AG10803 (cell line): ENCODE data around the gene GNAL.
A peak's percentile ranks its signal among the peaks of the same experiment; 100 is the strongest.
"Not testable (repeated sequence)": the region's sequence is repeated elsewhere in the genome, so short reads cannot be mapped to it uniquely, and the experiment has no call there.

Source experiments
- DNase-seq: peaks from one replicate; pipeline ENCODE4 v3.0.0; 2010; ENCODE audit warnings: low read depth
- H3K4me3 ChIP-seq: 2 replicates; pipeline ENCODE4 v1.5.1; 2011; ENCODE audit warnings: mild to moderate bottlenecking, low read length, control low read depth
- CTCF ChIP-seq: conservative IDR thresholded peaks from 2 replicates; pipeline ENCODE4 v1.5.1; 2011; ENCODE audit warnings: mild to moderate bottlenecking, low read length, control low read depth, inconsistent platforms

The GNAL gene

DNA sequence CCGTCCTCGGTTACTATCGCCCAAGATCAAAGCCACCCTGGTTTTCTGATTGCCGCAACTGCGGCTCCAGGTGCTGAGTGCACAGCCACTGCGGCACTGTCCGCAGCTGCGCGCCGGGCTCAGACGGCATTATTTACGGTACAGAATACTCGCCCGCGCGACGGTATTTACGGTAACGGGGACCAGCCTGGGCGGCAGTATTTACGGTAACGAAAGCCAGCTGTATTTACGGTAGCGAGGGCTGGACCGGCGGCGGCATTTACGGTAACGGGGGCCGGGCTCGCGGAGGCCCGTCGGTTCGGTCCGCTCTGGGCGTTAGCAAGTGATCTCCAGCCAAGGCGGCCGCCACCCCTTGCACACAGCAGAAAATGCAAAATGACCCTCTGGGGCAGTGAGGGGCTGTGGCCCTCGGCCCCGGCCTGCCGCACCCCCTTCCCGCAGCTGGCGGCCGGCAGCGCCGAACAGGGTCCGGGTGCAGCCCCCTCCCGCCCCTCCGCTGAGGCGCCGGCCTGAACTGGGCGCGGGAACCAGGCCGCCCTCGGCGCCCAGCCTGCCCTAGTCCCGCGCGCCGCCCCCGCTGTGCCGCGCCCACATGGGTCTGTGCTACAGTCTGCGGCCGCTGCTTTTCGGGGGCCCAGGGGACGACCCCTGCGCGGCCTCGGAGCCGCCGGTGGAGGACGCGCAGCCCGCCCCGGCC is at the start of gene GNAL:
Gene GNAL (plus strand): TSS at position 293 of the 697 bp plus-strand sequence. CDS start 300 bp downstream, at position 593.
- H3K4me3 ChIP-seq = peak within 1 kb of the TSS; percentile 51
- peak; percentile 84 for DNase-seq
- no peak for TF ChIP-seq CTCF

- DNase-seq, H3K4me3 ChIP-seq: not testable (repeated sequence)
These were observed 41.8 kb upstream of the GNAL start for GRCh38 chr18:11647310-11647709.

DNA sequence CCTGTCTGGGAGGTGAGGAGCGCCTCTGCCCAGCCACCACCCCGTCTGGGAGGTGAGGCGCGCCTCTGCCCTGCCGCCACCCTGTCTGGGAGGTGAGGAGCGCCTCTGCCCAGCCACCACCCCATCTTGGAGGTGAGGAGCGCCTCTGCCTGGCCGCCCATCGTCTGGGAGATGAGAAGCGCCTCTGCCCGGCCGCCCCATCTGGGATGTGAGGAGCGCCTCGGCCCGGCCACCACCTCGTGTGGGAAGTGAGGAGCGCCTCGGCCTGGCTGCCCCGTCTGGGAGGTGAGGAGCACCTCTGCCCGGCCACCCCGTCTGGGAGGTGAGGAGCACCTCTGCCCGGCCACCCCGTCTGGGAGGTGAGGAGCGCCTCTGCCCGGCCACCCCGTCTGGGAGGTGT is 41.3 kb upstream of the GNAL start:
- not testable (repeated sequence) for H3K4me3 ChIP-seq, DNase-seq

GRCh38 chr18:11649839-11650238 is 39.2 kb upstream of the GNAL start:
- H3K4me3 ChIP-seq = no peak overlapping the region
- no peak for TF ChIP-seq CTCF
- no peak for DNase-seq

GRCh38 chr18:11651899-11652298 is 37.2 kb upstream of the GNAL start:
- no peak overlapping the region for H3K4me3 ChIP-seq
- TF ChIP-seq CTCF = no peak
- no peak for DNase-seq

DNA sequence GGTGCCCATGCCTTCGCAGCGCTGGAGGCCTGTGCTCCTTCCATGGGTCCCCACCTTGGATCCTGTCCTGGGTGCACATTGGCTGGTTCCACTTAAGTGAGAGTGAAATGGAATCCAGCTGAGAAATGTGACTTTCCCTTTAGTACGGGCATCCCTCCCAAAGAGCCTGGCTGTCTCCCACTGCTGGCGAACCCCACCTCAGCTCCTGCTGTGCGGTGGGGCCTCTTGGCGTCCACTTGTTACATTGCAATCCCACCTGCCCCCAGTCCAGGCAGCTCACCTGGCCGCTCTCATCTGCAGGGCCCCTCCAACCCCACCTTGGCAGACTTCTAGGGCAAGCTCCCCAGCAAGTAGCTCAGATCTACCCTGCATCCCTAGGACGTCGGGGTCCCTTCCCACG is 35.5 kb upstream of the GNAL start:
- no peak overlapping the region for H3K4me3 ChIP-seq
- no peak for DNase-seq
- TF ChIP-seq CTCF = no peak

DNA sequence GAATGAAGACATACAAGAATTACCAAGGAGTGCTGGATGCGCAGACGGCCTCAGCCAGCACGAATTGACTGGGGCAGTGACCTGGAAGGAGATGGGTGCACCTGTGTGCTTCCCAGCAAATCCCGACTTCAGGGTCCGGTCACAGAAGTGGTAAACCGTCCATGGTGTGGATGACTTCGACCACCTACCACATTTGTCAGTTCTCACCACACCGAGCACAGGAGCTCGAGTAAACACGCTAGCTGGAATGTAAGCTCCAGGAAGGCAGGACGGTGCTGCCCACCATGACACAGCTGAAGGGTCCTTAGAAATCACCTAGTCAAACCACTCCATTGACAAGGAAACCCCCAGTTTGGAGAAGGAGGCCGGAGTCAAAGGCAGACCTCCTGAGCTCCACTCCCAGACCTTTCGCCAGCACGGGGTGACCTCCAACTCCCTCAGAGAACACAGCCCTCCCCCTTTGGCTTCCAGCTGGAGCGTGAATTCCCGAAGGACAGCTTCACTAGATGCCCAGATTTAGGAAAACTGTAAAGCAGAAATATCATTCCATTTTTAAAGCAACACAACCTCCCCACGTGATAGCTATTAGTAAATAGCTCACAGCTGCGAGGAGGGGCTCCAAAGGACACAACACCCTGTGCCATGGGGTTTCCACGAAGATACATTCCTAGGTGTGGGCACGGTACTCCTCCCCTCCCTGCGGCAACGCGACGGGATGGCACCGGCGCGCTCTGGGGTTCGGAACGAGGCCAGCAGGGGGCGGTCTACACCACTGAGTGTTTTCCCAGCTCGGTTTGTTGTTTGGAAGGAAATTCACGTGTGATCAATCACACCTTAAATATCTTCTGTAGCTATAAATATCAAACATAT is 34.1 kb upstream of the GNAL start:
- peak; percentile 66 for TF ChIP-seq CTCF
- no peak overlapping the region for H3K4me3 ChIP-seq
- DNase-seq = peak; percentile 17

DNA sequence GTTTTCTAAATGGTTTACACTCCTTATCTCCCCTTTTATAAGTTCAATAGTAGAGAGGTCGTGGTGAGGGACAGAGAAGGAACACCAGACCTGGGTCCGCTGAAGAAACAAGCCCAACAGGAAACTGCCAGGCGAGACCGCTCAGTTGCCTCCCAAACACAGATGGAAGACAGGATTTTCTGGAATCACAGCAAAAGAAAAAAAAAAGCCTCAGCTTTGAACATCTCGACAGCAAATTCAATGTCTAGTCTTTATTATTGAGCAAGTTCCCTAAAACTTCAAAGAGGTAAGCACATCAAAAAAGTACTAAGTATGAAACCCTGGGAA is 33.5 kb upstream of the GNAL start:
- no peak for DNase-seq
- H3K4me3 ChIP-seq = no peak overlapping the region
- TF ChIP-seq CTCF = no peak
